Immature natural killer cell (primary cell): ENCODE results near the gene TRIM38. TPM values are rescaled to one million over a fixed set of nuclear protein-coding genes. Genes with fewer than 3 reads are reported as not detected.
A peak's percentile ranks its signal among the peaks of the same experiment; 100 is the strongest.
"Not testable (repeated sequence)": the region's sequence is repeated elsewhere in the genome, so short reads cannot be mapped to it uniquely, and the experiment has no call there.

Experiments
- DNase-seq, 3 donors: peaks; one replicate each; pipeline ENCODE4 v3.0.0; 2022; ENCODE audit warnings: mixed read lengths in 1 of 3
- H3K27ac Mint-ChIP-seq, 6 donors: one replicate each; pipeline ENCODE4 v1.8.0; 2020; ENCODE audit warnings: mixed read lengths in 6 of 6, mild to moderate bottlenecking in 5 of 6, inconsistent platforms in 4 of 6, moderate library complexity in 3 of 6
- H3K27me3 Mint-ChIP-seq, 3 donors: one replicate each; pipeline ENCODE4 v1.8.0; 2020 to 2021; ENCODE audit warnings: low read depth in 3 of 3, mild to moderate bottlenecking in 3 of 3, mixed read lengths in 3 of 3, moderate library complexity in 3 of 3, inconsistent platforms in 1 of 3
- H3K36me3 Mint-ChIP-seq, 3 donors: one replicate each; pipeline ENCODE4 v1.8.0; 2020; ENCODE audit warnings: mixed read lengths in 3 of 3, inconsistent platforms in 2 of 3, mild to moderate bottlenecking in 2 of 3
- H3K4me1 Mint-ChIP-seq, 2 donors: one replicate each; pipeline ENCODE4 v1.8.0; 2020; ENCODE audit warnings: inconsistent platforms in 2 of 2, mild to moderate bottlenecking in 2 of 2, mixed read lengths in 2 of 2, moderate library complexity in 1 of 2
- H3K4me3 Mint-ChIP-seq, 5 donors: one replicate each; pipeline ENCODE4 v1.8.0; 2020; ENCODE audit warnings: mild to moderate bottlenecking in 5 of 5, mixed read lengths in 5 of 5, inconsistent platforms in 3 of 5, moderate library complexity in 3 of 5
- H3K9me3 Mint-ChIP-seq, 6 donors: one replicate each; pipeline ENCODE4 v1.8.0; 2020; ENCODE audit warnings: mild to moderate bottlenecking in 6 of 6, mixed read lengths in 6 of 6, inconsistent platforms in 4 of 6, moderate library complexity in 3 of 6
- polyA plus RNA-seq, 3 donors: library from polyadenylated mRNA; unstranded; fragments of 300-500 nt; fragmentation: Illumina TruSeq; gene quantifications; one replicate each; pipeline ENCODE4 v1.2.3, GENCODE V29; 2021

The TRIM38 gene
- polyA plus RNA-seq, 3 donors from 2014 or later, result 3.6 to 11.4 (median 5.0) TPM

DNA sequence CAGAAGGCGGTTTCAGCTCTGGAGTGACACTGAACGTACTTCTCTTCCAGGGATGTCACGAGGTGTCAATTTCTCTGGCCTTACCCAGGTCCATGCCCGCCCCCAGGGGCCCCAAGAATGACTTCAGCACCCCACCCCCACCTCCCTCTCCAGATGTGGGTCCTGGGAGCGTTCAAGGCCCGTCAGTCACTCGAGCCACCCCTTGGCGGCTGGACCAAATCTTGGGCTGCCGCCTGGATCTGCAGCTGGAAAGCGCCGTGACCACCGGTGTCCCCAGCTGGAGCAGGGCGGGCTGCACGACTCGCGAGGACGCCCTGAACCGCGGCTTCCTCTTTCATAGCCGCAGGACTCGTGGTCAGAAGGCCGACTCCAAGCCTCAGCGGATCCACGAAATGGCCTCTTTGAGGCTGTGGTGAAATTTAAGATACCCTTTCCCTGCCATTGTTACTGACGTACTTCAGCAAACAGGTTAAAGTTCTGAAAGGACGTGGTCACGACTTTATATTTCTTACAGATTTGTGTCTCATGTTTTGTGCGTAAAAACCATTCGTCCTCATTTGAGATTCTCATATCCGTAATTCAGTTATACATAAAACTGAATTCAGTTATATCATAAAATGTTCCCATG lies 29.3 kb downstream of the TRIM38 start:
- peaks cover 24 to 30% of the 10 kb centered on the region in 2 donors for H3K4me1 Mint-ChIP-seq
- H3K4me3 Mint-ChIP-seq, result peak overlapping the region; percentile 95 to 97 (median 97)
- H3K27ac Mint-ChIP-seq, result peak overlapping the region; percentile 94 to 97 (median 96)
- DNase-seq, result peak; percentile 73 to 74 (median 74)
- no peaks in the 10 kb centered on the region for H3K9me3 Mint-ChIP-seq
- H3K27me3 Mint-ChIP-seq, result peaks cover 3 to 9% (median 4%) of the 10 kb centered on the region in 3 donors
- H3K36me3 Mint-ChIP-seq, result peaks cover 2 to 5% (median 3%) of the 10 kb centered on the region in 3 donors

DNA sequence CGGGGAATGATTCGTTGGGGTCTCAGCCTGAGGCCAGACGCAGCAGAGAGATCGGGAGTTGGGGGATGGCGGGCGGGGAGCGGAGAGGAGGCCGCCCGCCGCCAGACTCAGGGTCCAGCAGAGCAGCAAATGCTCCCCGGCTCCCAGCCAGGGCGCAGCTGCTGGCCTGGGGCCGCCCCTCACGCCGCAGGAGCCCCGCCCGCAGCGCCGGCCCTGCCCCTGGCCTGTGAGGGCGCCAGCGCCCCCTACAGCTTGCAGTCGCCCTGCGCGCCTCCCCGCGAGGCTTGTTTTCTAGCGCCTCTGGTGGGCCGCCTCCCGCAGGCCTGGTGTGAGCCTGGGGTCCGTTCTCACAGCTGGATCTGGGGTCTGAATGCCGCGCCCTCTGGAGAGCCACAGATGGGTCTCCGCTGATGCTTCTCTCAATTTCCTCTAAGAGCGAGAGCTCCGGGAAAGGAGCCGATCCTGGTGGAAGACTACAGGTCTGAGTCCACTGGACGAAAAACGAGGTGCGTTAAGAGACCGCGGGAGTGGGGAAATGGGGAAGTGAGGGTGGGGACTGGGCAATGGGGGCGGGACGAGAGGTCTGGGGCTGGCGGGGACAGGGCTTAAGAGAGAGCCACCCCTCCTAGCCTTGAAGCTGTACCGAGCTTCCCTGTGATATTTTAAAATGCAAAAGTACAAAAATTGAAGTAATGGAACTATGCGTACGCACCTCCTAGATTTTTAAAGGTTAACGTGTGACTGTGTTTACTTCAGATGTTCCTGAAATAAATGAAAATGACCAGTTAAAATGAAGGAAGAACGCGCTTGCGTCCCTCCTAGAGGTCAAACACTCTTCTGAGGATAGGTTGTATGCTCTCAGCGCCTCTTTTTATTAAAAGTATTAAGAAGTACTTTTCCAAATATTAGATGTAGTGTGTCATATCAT lies 30.1 kb downstream of the TRIM38 start:
- H3K9me3 Mint-ChIP-seq, result no peaks in the 10 kb centered on the region
- peak overlapping the region; percentile 95 to 97 (median 97) for H3K4me3 Mint-ChIP-seq
- H3K4me1 Mint-ChIP-seq, result peaks cover 24 to 30% of the 10 kb centered on the region in 2 donors
- peaks cover 3 to 9% (median 4%) of the 10 kb centered on the region in 3 donors for H3K27me3 Mint-ChIP-seq
- DNase-seq, result peak; percentile 93 to 95 (median 94)
- H3K36me3 Mint-ChIP-seq, result peaks cover 0 to 4% (median 3%) of the 10 kb centered on the region in 3 donors
- H3K27ac Mint-ChIP-seq, result peak overlapping the region; percentile 94 to 97 (median 96)

DNA sequence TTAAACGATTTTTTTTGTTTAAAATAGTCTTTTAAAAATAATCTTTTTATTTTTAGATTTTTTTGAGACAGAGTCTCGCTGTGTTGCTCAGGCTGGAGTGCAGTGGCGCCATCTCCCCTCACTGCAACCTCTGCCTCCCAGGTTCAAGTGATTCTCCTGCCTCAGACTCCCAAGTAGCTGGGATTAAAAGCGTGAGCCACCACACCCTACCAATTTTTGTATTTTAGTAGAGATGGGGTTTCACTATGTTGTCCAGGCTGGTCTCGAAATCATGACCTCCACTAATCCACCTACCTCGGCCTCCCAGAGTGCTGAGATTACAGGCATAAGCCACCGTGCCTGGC lies 30.7 kb downstream of the TRIM38 start:
- H3K9me3 Mint-ChIP-seq, result not testable (repeated sequence)
- peaks cover 24 to 30% of the 10 kb centered on the region in 2 donors for H3K4me1 Mint-ChIP-seq

DNA sequence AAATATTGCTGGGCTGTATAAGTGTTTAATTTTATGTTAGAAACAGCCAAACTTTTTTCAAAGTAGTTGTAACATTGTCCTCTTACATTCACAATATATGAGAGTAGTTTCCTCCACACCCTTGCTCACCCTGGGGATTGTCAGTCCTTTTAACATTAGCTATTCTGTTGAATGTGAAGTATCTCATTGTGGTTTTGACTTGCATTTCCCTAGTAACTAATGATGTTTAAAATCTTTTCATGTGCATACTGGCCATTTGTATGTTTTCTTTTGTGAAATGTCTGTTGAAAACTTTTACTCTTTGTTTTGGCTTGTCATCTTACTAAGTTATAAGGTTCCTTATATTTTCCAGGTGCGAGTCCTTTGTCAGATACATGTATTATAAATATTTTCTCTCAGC lies 32.9 kb downstream of the TRIM38 start:
- Mint-ChIP-seq H3K4me3 (no peak overlapping the region), H3K36me3 (peaks cover 7 to 17% (median 12%) of the 10 kb centered on the region in 3 donors), H3K9me3 (no peaks in the 10 kb centered on the region), H3K27ac (no peak overlapping the region), H3K4me1 (peaks cover 24 to 30% of the 10 kb centered on the region in 2 donors), H3K27me3 (peaks cover 3 to 9% (median 3%) of the 10 kb centered on the region in 3 donors)
- DNase-seq, result no peak

More for the DNA sequence above, 30.7 kb downstream of the TRIM38 start:
- DNase-seq, H3K36me3 Mint-ChIP-seq, H3K27me3 Mint-ChIP-seq: not testable (repeated sequence)
- peak overlapping the region in 4 of 6 donors; percentile 46 to 96 (median 59) for H3K27ac Mint-ChIP-seq
- peak overlapping the region; percentile 95 to 97 (median 97) for H3K4me3 Mint-ChIP-seq

DNA sequence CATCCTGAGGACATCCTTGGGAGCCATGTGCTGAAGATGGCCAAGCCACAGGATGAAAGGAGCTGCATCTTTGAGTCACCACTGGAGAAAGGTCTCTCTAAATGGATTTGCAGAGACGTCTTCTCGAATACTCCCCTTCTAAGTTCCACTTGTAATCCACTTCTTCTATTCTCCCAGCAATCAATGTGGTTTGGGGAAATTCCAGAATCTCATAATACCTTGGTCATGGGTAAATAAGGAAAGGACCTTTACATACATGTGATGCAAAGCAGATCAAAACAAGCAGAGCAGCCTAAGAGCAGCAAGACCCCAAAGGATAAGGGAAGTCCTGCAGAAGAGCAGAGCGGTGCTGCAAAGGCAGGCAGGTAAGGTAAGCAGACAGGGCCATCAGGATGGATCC lies 35.3 kb downstream of the TRIM38 start:
- H3K9me3 Mint-ChIP-seq, result no peaks in the 10 kb centered on the region
- peaks cover 15 to 26% (median 17%) of the 10 kb centered on the region in 3 donors for H3K36me3 Mint-ChIP-seq
- peaks cover 12 to 13% of the 10 kb centered on the region in 2 donors for H3K4me1 Mint-ChIP-seq
- no peak overlapping the region for H3K27ac Mint-ChIP-seq
- no peak for DNase-seq
- no peaks in the 10 kb centered on the region for H3K27me3 Mint-ChIP-seq
- H3K4me3 Mint-ChIP-seq, result no peak overlapping the region

DNA sequence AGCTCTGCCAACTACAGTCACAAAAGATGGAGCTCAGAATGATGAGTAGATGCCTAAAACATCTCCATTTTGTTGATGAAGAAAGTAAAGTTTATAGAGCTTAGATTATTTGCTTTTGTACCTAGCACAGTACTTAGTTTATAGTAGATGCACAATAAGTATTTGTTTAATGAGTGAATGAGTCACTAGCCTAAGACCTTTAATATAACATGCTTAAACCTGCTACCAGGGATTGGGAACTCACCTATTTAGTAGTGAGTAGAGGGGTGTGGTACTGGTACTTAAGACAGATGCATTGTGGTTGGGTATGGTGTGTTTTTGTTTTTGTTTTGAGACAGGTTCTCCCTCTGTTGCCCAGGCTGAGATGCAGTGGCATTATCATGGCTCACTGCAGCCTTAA lies 35.8 kb downstream of the TRIM38 start:
- H3K9me3 Mint-ChIP-seq, result no peaks in the 10 kb centered on the region
- no peak overlapping the region for H3K4me3 Mint-ChIP-seq
- peaks cover 10% of the 10 kb centered on the region in 2 donors for H3K4me1 Mint-ChIP-seq
- no peaks in the 10 kb centered on the region for H3K27me3 Mint-ChIP-seq
- no peak for DNase-seq
- no peak overlapping the region for H3K27ac Mint-ChIP-seq
- peaks cover 15 to 28% (median 17%) of the 10 kb centered on the region in 3 donors for H3K36me3 Mint-ChIP-seq

DNA sequence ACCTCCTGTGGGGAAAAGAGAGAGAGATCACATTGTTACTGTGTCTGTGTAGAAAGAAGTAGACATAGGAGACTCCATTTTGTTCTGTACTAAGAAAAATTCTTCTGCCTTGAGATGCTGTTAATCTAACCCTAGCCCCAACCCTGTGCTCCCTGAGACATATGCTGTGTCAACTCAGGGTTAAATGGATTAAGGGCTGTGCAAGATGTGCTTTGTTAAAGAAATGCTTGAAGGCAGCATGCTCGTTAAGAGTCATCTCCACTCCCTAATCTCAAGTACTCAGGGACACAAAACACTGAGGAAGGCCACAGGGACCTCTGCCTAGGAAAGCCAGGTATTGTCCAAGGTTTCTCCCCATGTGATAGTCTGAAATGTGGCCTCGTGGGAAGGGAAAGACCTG lies 36.6 kb downstream of the TRIM38 start:
- not testable (repeated sequence) for H3K4me3 Mint-ChIP-seq, H3K9me3 Mint-ChIP-seq

DNA sequence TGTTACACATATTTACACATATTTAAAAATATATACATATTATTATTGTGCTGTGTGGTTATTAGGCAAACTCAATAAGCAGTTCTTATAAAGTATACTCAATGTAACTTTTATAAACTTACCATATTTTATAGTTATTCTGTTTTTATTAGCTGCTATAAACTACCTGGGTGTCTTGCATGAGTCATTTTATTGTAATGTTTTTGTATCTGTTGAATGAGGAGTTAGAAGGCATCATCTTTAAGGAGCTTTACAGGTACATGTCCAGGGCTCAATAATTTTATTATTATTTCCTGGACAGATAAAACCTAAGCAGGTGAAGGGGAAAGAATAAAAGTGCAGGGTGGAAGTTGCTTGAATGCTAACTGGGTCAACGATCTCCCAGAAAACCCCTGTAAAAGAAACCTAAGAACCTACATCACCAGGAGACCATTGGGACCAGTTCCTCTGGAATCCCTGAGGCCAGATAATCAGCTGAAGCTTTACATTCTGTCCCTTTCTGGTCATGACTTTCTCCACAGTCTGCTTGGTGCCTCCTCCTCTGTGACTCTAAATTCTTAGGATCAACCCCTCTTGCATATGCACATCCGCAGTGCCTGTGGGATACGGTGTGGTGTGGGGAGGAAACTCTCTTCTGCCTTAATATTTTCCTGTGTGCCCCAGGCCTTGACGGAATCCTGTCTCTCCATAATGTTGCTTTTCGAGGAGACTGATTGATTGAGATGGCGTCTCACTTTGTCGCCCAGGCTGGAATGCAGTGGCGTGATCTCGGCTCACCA lies 38.0 kb downstream of the TRIM38 start:
- DNase-seq, result no peak
- H3K9me3 Mint-ChIP-seq, result no peaks in the 10 kb centered on the region
- H3K4me1 Mint-ChIP-seq, result peaks cover 0 to 1% of the 10 kb centered on the region in 2 donors
- no peak overlapping the region for H3K4me3 Mint-ChIP-seq
- peaks cover 0 to 3% (median 0%) of the 10 kb centered on the region in 3 donors for H3K27me3 Mint-ChIP-seq
- H3K27ac Mint-ChIP-seq, result peak overlapping the region in 1 of 6 donors; percentile 31
- H3K36me3 Mint-ChIP-seq, result peaks cover 15 to 37% (median 22%) of the 10 kb centered on the region in 3 donors

More for the DNA sequence above, 36.6 kb downstream of the TRIM38 start:
- H3K4me1 Mint-ChIP-seq, DNase-seq, H3K27me3 Mint-ChIP-seq, H3K27ac Mint-ChIP-seq: not testable (repeated sequence)
- peaks cover 15 to 32% (median 17%) of the 10 kb centered on the region in 3 donors for H3K36me3 Mint-ChIP-seq

DNA sequence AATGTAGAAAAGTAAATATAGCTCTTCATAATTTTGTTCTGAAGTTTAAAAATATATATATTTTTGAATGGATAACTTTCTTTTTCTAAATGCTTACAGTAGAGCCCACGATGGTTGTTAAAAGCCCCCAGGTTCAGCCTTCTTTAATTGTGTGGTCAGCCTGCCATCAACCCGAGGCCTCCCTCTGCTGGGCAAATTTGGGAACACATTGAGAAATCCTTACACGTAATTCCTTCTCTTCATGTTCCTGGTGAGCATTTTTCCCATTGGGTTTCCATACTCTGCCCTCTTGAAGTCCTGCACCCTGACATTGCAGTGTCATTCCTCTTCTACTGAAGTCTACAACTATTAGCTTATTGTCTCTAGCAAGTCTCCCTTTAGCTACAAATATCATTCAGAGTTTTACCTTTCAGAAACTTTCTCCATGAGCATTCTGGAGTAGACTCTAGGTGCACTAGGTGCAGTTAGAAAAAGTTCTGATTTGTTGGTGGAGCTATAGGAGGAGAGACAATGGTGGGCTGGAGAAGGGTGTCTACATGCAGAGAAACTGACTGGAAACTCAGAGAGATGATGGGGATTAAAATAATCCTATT lies 40.6 kb downstream of the TRIM38 start:
- Mint-ChIP-seq H3K27ac (peak overlapping the region in 1 of 6 donors; percentile 79), H3K27me3 (peaks cover 0 to 3% (median 0%) of the 10 kb centered on the region in 3 donors), H3K9me3 (no peaks in the 10 kb centered on the region), H3K36me3 (peaks cover 18 to 32% (median 21%) of the 10 kb centered on the region in 3 donors), H3K4me3 (no peak overlapping the region), H3K4me1 (no peaks in the 10 kb centered on the region)
- DNase-seq, result peak; percentile 33 to 42 (median 41)

DNA sequence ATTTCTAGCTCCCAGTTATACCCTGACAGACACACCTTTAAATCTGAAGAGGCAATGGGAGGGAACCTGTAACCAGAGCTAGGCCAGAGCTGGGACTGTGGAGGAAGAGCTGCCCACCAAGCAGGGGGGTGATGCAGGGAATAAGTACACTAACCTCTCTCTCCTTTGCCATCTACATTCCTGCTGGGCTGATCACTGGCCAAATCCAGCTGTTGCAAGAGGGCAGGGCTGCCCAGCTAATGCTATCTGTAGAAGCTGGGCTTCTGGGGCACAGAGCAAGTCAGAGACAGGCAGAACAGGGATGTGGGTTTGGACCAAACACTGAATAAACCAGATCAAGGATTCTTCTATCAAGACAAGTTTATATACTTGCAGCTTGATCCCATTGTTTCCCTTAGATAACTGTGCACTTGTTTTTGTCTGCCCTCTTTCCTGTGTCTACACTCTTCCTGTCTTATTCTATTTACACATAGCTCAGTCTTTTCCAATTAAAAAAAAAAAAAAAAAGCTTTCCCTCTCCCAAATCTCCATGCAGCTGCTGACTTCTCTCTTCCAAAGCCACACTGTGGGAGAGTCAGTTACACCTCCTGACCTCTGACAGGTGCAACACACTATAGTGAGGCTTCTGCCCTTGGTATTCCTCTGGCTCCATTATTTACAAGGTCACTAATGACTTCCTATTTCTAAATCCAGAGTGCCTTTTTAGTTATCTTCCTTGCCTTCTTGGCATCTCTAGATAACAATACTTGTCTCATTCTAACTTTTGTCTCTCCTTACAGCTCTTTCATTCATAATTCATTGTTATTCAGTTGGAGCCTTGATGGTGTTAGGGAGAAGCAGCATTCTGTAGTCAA lies 43.7 kb downstream of the TRIM38 start:
- Mint-ChIP-seq H3K4me3 (no peak overlapping the region), H3K4me1 (no peaks in the 10 kb centered on the region), H3K9me3 (no peaks in the 10 kb centered on the region), H3K36me3 (peaks cover 10 to 14% (median 11%) of the 10 kb centered on the region in 3 donors), H3K27ac (no peak overlapping the region), H3K27me3 (peaks cover 0 to 3% (median 0%) of the 10 kb centered on the region in 3 donors)
- no peak for DNase-seq

DNA sequence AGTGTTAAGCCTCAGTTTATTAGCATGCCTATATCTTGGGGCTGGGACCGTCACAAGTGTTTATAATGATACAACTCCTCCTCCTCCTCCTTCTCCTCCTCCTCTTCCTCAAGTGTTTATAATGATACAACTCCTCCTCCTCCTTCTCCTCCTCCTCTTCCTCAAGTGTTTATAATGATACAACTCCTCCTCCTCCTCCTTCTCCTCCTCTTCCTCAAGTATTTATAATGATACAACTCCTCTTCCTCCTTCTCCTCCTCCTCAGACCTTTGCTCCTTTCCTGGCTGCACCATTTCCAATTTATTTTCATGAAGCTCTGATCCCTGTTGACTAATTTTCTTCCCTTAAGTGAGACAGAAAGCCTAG lies 44.3 kb downstream of the TRIM38 start:
- H3K27me3 Mint-ChIP-seq, DNase-seq, H3K9me3 Mint-ChIP-seq, H3K4me1 Mint-ChIP-seq, H3K4me3 Mint-ChIP-seq, H3K27ac Mint-ChIP-seq: not testable (repeated sequence)
- peaks cover 7 to 11% (median 8%) of the 10 kb centered on the region in 3 donors for H3K36me3 Mint-ChIP-seq

DNA sequence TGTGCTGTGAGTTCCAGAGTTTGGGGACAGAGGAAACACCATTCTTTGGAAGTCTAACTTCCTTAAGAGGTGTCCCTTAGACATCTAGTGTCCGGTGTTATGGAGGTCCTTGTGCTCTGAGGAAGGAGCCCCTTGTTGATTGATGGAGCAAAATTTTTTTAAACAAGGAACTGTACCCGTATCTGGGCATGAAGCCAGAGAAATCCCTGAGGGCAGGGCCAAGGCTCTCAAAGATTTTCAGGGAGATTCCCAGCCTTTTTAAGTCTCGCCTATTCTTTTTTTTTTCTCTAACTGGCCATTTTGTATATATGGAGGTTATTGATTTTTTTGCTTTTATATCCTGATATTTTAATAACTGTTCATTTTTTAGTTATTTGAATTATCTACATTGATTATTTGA lies 45.9 kb downstream of the TRIM38 start:
- H3K9me3 Mint-ChIP-seq, result no peaks in the 10 kb centered on the region
- peaks cover 7 to 8% (median 8%) of the 10 kb centered on the region in 3 donors for H3K36me3 Mint-ChIP-seq
- H3K4me1 Mint-ChIP-seq, result no peaks in the 10 kb centered on the region
- H3K4me3 Mint-ChIP-seq, result no peak overlapping the region
- no peak for DNase-seq
- H3K27ac Mint-ChIP-seq, result no peak overlapping the region
- peaks cover 0 to 3% (median 0%) of the 10 kb centered on the region in 3 donors for H3K27me3 Mint-ChIP-seq
